Activated naive CD8-positive, alpha-beta T cell (primary cell): Measurements from ENCODE around the gene LIX1L.
A peak's percentile ranks its signal among the peaks of the same experiment; 100 is the strongest.

Source experiments
- H3K27ac Mint-ChIP-seq: one replicate; pipeline ENCODE4 v1.8.0; 2021; ENCODE audit warnings: mixed read lengths
- H3K27me3 Mint-ChIP-seq: one replicate; pipeline ENCODE4 v1.8.0; 2021; ENCODE audit warnings: mixed read lengths
- H3K36me3 Mint-ChIP-seq: one replicate; pipeline ENCODE4 v1.8.0; 2021; ENCODE audit warnings: mixed read lengths
- H3K4me1 Mint-ChIP-seq: one replicate; pipeline ENCODE4 v1.8.0; 2021; ENCODE audit warnings: low read depth, mixed read lengths
- H3K4me3 Mint-ChIP-seq: one replicate; pipeline ENCODE4 v1.8.0; 2021; ENCODE audit warnings: mild to moderate bottlenecking, mixed read lengths
- H3K9me3 Mint-ChIP-seq: one replicate; pipeline ENCODE4 v1.8.0; 2021; ENCODE audit warnings: low read depth, mixed read lengths

Gene LIX1L

GRCh38 chr1:145917595-145917994 lies 40.2 kb downstream of the LIX1L start:
- H3K36me3 Mint-ChIP-seq = peaks cover 6% of the 10 kb centered on the region
- peaks cover 51% of the 10 kb centered on the region for H3K4me1 Mint-ChIP-seq
- H3K9me3 Mint-ChIP-seq = no peaks in the 10 kb centered on the region
- peak overlapping the region; percentile 96 for H3K27ac Mint-ChIP-seq
- peak overlapping the region; percentile 96 for H3K4me3 Mint-ChIP-seq
- no peaks in the 10 kb centered on the region for H3K27me3 Mint-ChIP-seq

GRCh38 chr1:145916745-145917144 lies 41.1 kb downstream of the LIX1L start:
- no peaks in the 10 kb centered on the region for H3K27me3 Mint-ChIP-seq
- peaks cover 6% of the 10 kb centered on the region for H3K36me3 Mint-ChIP-seq
- H3K4me3 Mint-ChIP-seq = peak overlapping the region; percentile 96
- no peaks in the 10 kb centered on the region for H3K9me3 Mint-ChIP-seq
- peak overlapping the region; percentile 91 for H3K27ac Mint-ChIP-seq
- H3K4me1 Mint-ChIP-seq = peaks cover 49% of the 10 kb centered on the region

DNA sequence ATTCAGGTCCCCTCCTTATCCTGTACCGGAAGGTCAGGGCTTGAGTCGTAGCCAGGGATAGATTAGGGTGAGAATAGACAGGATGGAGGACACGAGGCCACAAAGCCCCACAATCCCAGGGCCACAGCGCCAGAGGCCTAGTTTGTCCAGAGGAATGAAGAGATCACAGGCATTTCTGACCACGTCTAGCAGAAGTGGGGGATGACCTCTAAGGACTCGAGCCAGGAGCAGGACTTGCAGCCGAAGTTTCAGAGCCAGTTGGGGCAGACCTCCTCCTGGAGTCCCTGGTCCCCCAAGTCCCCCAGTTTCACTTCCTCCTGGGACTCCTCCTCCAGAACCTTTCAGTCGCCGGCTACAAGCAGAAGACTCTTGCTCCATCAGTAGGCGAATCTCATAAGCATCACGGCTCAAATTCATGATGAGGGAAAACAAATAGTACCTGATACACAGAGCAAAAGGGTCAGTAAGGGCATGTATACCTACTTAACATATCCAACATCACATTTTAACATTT lies 45.6 kb downstream of the LIX1L start:
- H3K4me1 Mint-ChIP-seq = peaks cover 23% of the 10 kb centered on the region
- H3K27me3 Mint-ChIP-seq = no peaks in the 10 kb centered on the region
- no peaks in the 10 kb centered on the region for H3K9me3 Mint-ChIP-seq
- peaks cover 11% of the 10 kb centered on the region for H3K36me3 Mint-ChIP-seq
- no peak overlapping the region for H3K27ac Mint-ChIP-seq
- H3K4me3 Mint-ChIP-seq = no peak overlapping the region

DNA sequence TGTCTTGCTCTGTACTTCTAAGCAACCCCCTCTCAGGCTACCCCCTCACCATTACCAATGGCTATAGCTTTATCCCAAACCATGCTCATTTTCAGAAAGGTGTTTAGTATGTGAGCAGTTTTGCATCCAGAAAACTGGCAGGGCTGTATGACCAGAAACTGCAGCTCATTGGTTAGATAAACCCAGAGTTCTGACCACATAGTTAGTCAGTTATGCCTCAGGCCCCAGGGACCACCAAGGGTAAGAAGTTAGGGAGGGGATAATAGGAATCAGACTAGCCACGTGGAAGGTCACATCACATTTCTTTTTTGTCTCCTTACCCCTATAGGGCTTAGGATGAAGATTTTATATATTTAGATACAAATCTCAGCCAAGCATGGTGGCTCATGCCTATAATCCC lies 49.2 kb downstream of the LIX1L start:
- Mint-ChIP-seq H3K4me3 (no peak overlapping the region), H3K27me3 (no peaks in the 10 kb centered on the region), H3K4me1 (peaks cover 8% of the 10 kb centered on the region), H3K27ac (no peak overlapping the region), H3K36me3 (peaks cover 5% of the 10 kb centered on the region), H3K9me3 (no peaks in the 10 kb centered on the region)

DNA sequence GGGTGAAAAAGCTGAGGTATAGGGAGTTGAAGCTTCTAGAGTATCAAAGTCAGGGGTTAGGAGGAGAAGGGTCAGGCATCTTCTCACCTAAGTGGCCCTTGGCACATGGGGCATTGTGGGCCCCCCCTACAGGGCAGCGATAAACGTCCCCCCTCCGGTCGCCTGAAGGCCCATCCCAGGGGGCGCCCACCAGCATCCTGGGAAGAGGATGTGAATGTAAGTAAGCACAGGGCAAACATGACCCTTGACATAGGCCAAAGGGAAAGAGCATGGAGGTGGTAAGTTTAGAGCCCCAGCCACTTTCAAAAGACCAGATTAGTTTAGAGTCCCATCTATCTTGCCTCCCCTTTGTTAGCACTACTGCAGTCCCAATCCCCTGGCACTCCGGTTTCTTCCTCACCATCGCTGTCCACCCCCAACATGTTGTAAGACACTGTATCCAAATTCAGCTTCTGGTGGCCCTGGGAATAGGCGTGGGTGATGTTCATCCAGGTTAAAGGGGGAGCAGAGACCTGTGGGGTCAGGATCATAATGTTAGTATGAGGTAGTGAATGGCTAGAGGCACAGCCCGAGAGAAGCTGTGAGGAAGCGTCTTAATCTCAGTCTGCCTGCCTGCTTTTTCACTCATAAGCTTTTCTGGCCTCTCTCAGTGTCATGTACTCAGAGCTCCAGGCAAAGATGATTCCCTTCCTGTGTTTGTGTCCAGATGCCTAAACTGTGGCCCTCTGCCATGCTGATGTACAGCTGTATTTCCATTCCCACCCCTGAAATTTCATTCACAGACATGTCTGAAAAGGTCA lies 50.7 kb downstream of the LIX1L start:
- H3K27ac Mint-ChIP-seq = no peak overlapping the region
- peaks cover 5% of the 10 kb centered on the region for H3K36me3 Mint-ChIP-seq
- H3K9me3 Mint-ChIP-seq = no peaks in the 10 kb centered on the region
- no peaks in the 10 kb centered on the region for H3K27me3 Mint-ChIP-seq
- H3K4me1 Mint-ChIP-seq = peaks cover 5% of the 10 kb centered on the region
- H3K4me3 Mint-ChIP-seq = no peak overlapping the region

- H3K27ac Mint-ChIP-seq = no peak overlapping the region
- no peak overlapping the region for H3K4me3 Mint-ChIP-seq
- H3K4me1 Mint-ChIP-seq = no peaks in the 10 kb centered on the region
- no peaks in the 10 kb centered on the region for H3K9me3 Mint-ChIP-seq
- no peaks in the 10 kb centered on the region for H3K27me3 Mint-ChIP-seq
- peaks cover 8% of the 10 kb centered on the region for H3K36me3 Mint-ChIP-seq
These were observed 56.4 kb downstream of the LIX1L start for GRCh38 chr1:145901312-145902021.

DNA sequence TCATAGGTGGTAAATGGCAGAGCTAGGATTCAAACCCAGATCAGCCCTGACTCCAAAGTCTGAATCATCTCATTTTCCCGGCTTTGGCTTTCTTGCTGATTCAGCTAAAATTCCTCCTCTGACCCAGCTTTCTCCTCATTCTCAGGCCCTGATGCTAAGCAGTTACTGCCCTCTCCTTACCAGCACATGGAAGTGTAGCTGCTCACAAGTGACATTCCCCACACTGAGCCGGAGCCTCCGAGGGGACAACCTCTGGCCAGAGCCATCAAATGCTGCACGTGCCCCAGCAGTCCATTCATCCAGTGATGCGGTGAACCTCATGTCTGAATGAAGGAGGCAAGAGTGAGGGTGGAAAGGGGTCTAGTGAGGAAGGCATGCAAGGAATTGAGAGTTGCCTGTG lies 59.1 kb downstream of the LIX1L start:
- no peaks in the 10 kb centered on the region for H3K4me1 Mint-ChIP-seq

GRCh38 chr1:145897969-145898368 lies 59.8 kb downstream of the LIX1L start:
- H3K27ac Mint-ChIP-seq = no peak overlapping the region
- H3K4me1 Mint-ChIP-seq = no peaks in the 10 kb centered on the region
- H3K4me3 Mint-ChIP-seq = no peak overlapping the region
- H3K27me3 Mint-ChIP-seq = no peaks in the 10 kb centered on the region
- H3K36me3 Mint-ChIP-seq = peaks cover 8% of the 10 kb centered on the region
- no peaks in the 10 kb centered on the region for H3K9me3 Mint-ChIP-seq

More for the DNA sequence above, 59.1 kb downstream of the LIX1L start:
- peaks cover 8% of the 10 kb centered on the region for H3K36me3 Mint-ChIP-seq
- H3K9me3 Mint-ChIP-seq = no peaks in the 10 kb centered on the region
- no peaks in the 10 kb centered on the region for H3K27me3 Mint-ChIP-seq
- H3K27ac Mint-ChIP-seq = no peak overlapping the region
- H3K4me3 Mint-ChIP-seq = no peak overlapping the region

DNA sequence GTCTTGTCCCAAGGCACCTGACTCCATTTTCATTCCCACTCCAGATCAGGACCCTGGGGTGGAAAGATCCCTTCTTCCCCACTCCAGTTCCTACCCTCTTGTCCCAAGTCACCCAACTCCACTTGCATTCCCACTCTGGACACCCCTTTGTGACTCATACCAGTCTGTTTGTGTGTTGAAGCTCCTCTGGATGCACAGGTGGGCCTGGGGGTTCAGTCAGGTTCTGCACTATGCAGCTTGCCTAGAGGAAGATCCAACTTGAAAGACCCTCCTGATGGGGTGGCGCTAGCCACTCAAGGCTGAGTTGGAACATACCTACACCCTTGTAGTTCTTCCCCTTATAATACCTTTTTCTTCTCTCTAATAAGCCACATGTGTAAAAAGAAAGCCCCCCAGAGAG lies 62.3 kb downstream of the LIX1L start:
- H3K4me1 Mint-ChIP-seq = no peaks in the 10 kb centered on the region
- no peak overlapping the region for H3K4me3 Mint-ChIP-seq
- H3K36me3 Mint-ChIP-seq = peaks cover 6% of the 10 kb centered on the region
- H3K27ac Mint-ChIP-seq = no peak overlapping the region
- H3K27me3 Mint-ChIP-seq = no peaks in the 10 kb centered on the region
- no peaks in the 10 kb centered on the region for H3K9me3 Mint-ChIP-seq

DNA sequence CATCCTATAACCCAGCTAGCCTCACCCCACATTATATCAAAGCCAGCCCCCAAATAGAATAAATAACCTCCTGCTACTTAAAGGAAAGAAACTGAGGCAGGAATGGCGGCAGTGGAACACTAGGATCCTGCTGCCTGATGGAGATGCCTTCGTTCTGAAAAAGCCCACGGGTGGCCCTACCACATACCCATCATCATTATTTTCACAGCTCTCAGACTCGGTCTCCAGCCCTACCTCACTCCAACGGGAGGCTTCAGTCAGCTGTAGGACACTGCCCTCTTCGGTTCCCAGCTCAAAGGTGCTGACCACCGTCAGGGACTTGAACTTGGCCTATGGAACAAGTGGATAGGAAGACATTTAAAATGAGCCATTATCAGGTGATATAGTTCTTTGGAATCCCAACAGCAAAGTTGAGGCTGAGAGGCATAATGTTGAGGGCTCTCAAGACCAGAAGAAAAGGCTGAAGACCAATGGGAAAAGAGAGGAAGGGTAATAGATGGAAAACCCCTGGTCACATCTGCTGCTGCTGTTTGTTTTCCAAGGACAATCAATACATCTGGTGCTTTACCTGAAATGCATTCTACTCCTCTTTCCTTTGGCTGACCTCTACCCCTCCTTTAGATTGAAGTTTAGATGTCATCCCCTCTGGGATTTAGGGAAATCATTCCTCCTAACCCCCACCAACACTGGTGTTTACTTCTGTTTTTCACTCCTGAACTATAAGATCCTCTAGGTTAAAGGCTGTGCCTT lies 64.3 kb downstream of the LIX1L start:
- Mint-ChIP-seq H3K27me3 (no peaks in the 10 kb centered on the region), H3K36me3 (peaks cover 2% of the 10 kb centered on the region), H3K4me3 (no peak overlapping the region), H3K9me3 (no peaks in the 10 kb centered on the region), H3K4me1 (no peaks in the 10 kb centered on the region), H3K27ac (no peak overlapping the region)

DNA sequence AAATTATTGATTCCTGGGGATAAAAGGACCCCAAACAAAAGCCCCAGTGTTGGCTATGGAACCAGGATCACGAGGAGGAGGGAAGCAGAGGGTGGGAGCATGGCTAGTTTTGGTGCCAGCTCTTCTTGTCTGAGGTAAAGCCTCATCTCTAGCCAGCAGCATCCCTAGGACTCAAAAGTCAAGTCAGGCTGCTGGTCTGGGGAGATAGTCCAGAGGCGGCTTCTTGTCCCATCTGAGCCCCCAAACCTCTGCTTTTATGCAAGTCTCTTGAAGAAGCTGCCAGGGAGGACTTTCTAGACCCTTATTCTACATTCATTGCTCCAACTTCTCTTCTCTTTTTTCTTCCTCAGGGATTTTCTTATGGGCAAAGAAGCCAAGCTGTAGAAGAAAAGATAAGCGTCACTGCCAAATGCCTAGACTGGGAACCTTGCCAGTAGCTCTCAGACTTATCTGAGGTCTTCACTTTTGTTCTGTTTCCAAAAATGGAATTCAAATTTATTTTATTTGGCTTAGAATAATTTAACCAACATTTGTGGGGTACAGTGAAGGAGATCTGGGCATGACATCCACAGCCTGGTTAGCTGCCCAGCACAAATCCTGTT lies 65.2 kb downstream of the LIX1L start:
- H3K4me1 Mint-ChIP-seq = no peaks in the 10 kb centered on the region
- no peaks in the 10 kb centered on the region for H3K9me3 Mint-ChIP-seq
- peaks cover under 1% of the 10 kb centered on the region for H3K36me3 Mint-ChIP-seq
- no peak overlapping the region for H3K4me3 Mint-ChIP-seq
- H3K27ac Mint-ChIP-seq = no peak overlapping the region
- no peaks in the 10 kb centered on the region for H3K27me3 Mint-ChIP-seq

GRCh38 chr1:145891587-145892485 lies 66.0 kb downstream of the LIX1L start:
- no peaks in the 10 kb centered on the region for H3K36me3 Mint-ChIP-seq
- H3K4me3 Mint-ChIP-seq = no peak overlapping the region
- H3K27ac Mint-ChIP-seq = no peak overlapping the region
- no peaks in the 10 kb centered on the region for H3K9me3 Mint-ChIP-seq
- H3K27me3 Mint-ChIP-seq = no peaks in the 10 kb centered on the region
- H3K4me1 Mint-ChIP-seq = peaks cover under 1% of the 10 kb centered on the region

DNA sequence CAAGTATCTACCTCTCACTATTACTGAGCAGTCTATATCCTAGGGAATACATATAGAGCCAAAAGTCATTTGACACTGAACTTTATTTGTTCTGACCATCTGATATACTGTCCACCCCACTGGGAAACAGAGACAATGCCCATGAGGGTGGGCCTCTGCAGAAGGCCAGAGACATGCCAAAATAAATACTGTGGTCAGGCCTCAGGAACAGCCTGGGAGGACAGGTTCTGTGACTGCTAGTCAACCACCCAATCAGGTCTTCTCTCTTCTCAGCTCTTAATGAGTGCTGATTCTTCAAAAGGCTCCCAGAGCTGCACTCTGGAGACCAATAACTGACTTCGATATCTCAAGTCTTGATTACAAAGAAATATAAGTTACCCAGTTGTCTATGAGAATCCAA lies 66.7 kb downstream of the LIX1L start:
- H3K4me3 Mint-ChIP-seq = no peak overlapping the region
- no peaks in the 10 kb centered on the region for H3K9me3 Mint-ChIP-seq
- no peaks in the 10 kb centered on the region for H3K27me3 Mint-ChIP-seq
- H3K4me1 Mint-ChIP-seq = peaks cover 5% of the 10 kb centered on the region
- no peak overlapping the region for H3K27ac Mint-ChIP-seq
- H3K36me3 Mint-ChIP-seq = no peaks in the 10 kb centered on the region

DNA sequence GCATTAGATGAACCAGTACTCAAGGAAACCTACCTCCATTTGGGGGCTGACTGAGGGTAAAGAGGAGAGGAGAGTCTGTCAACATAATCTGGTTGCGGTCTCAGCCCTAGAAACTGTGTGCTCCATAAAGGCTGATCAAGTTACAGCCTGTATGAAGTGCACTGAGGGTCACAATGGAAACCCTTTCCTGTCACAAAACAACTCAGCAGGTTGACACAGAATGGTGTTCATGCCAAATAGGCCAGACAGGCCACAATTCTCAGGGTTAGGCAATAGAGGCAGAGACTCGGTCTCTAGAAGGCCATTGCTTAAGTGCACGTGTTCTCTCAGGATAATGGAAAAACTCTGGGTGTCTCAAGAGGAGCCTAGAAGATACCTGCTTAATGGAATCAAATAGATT lies 68.1 kb downstream of the LIX1L start:
- H3K27me3 Mint-ChIP-seq = no peaks in the 10 kb centered on the region
- H3K4me3 Mint-ChIP-seq = no peak overlapping the region
- no peaks in the 10 kb centered on the region for H3K9me3 Mint-ChIP-seq
- peaks cover 13% of the 10 kb centered on the region for H3K4me1 Mint-ChIP-seq
- no peak overlapping the region for H3K27ac Mint-ChIP-seq
- no peaks in the 10 kb centered on the region for H3K36me3 Mint-ChIP-seq
